OCI-LY7 (cell line): ENCODE data around the gene FBXO44.

Experiments
- CTCF ChIP-seq: fragments of 200-600 bp; sonication (generic); conservative IDR thresholded peaks from 2 replicates; pipeline ENCODE4 v1.5.1; 2014; ENCODE audit warnings: mild to moderate bottlenecking, antibody characterized with exemption, low read length, moderate library complexity, mixed read lengths
- EZH2phosphoT487 ChIP-seq: fragments of 200-600 bp; sonication (generic); IDR thresholded peaks from 2 replicates; pipeline ENCODE4 v1.6.1; 2018; ENCODE audit warnings: low read depth, borderline replicate concordance, mild to moderate bottlenecking, mixed run types, antibody characterized with exemption, low read length, moderate library complexity, mixed read lengths

GRCh38 chr1:11684070-11684469 is 29.4 kb downstream of the FBXO44 start:
- TF ChIP-seq CTCF = no peak
- no peak for TF ChIP-seq EZH2phosphoT487
